H9 (cell line): ENCODE data around the gene PTDSS2. TPM values are rescaled to one million over a fixed set of nuclear protein-coding genes. Genes with fewer than 3 reads are reported as not detected.

ENCODE experiments used
- DNase-seq: peaks from one replicate; pipeline ENCODE4 v3.0.0-alpha.2; 2017
- H2AFZ ChIP-seq: one replicate; pipeline ENCODE4 v1.6.1; 2013; ENCODE audit warnings: mild to moderate bottlenecking, low read length, control low read depth, moderate library complexity
- H2AK5ac ChIP-seq: 2 replicates; pipeline ENCODE4 v1.6.1; 2013; ENCODE audit warnings: low read length, control low read depth, mixed read lengths; ENCODE audit not compliant: insufficient read length
- H2BK120ac ChIP-seq: one replicate; pipeline ENCODE4 v1.6.1; 2013; ENCODE audit warnings: low read depth, mild to moderate bottlenecking, low read length, control low read depth, inconsistent platforms; ENCODE audit not compliant: poor library complexity, severe bottlenecking
- H2BK12ac ChIP-seq: 2 replicates; pipeline ENCODE4 v1.6.1; 2013; ENCODE audit warnings: low read length, control low read depth, mixed read lengths, low read depth; ENCODE audit not compliant: insufficient read length
- H2BK15ac ChIP-seq: 2 replicates; pipeline ENCODE4 v1.6.1; 2013; ENCODE audit warnings: low read depth, low read length, control low read depth
- H2BK20ac ChIP-seq: one replicate; pipeline ENCODE4 v1.6.1; 2013; ENCODE audit warnings: low read depth, mild to moderate bottlenecking, low read length, control low read depth, inconsistent platforms; ENCODE audit not compliant: poor library complexity, severe bottlenecking
- H2BK5ac ChIP-seq: 2 replicates; pipeline ENCODE4 v1.6.1; 2013; ENCODE audit warnings: low read length, control low read depth, mixed read lengths; ENCODE audit not compliant: insufficient read length
- H3K14ac ChIP-seq: 2 replicates; pipeline ENCODE4 v1.6.1; 2013; ENCODE audit warnings: low read length, control low read depth; ENCODE audit not compliant: insufficient read depth
- H3K18ac ChIP-seq: 2 replicates; pipeline ENCODE4 v1.6.1; 2013; ENCODE audit warnings: low read depth, mild to moderate bottlenecking, mixed read lengths, low read length, control low read depth; ENCODE audit not compliant: insufficient read length
- H3K23ac ChIP-seq: 2 replicates; pipeline ENCODE4 v1.6.1; 2013; ENCODE audit warnings: low read length, control low read depth, mixed read lengths, low read depth; ENCODE audit not compliant: insufficient read length
- H3K23me2 ChIP-seq: 2 replicates; pipeline ENCODE4 v1.6.1; 2013; ENCODE audit warnings: low read depth, mild to moderate bottlenecking, mixed read lengths, low read length, control low read depth; ENCODE audit not compliant: insufficient read length, poor library complexity, severe bottlenecking
- H3K27ac ChIP-seq: 2 replicates; pipeline ENCODE4 v1.5.1; 2013; ENCODE audit warnings: low read length, control low read depth, mixed read lengths, low read depth; ENCODE audit not compliant: insufficient read length
- H3K27me3 ChIP-seq: 2 replicates; pipeline ENCODE4 v1.6.1; 2013; ENCODE audit warnings: low read length, control low read depth, inconsistent platforms; ENCODE audit not compliant: insufficient read depth
- H3K4ac ChIP-seq: 2 replicates; pipeline ENCODE4 v1.6.1; 2013; ENCODE audit warnings: low read depth, mild to moderate bottlenecking, control low read depth, inconsistent platforms, low read length, moderate library complexity
- H3K4me1 ChIP-seq: 2 replicates; pipeline ENCODE4 v1.6.1; 2013; ENCODE audit warnings: low read length, control low read depth, inconsistent platforms; ENCODE audit not compliant: insufficient read depth
- H3K4me2 ChIP-seq: 2 replicates; pipeline ENCODE4 v1.6.1; 2013; ENCODE audit warnings: low read length, control low read depth, mixed read lengths; ENCODE audit not compliant: insufficient read length, insufficient read depth
- H3K56ac ChIP-seq: 2 replicates; pipeline ENCODE4 v1.6.1; 2013; ENCODE audit warnings: low read depth, mild to moderate bottlenecking, mixed read lengths, low read length, control low read depth; ENCODE audit not compliant: insufficient read length
- H3K79me1 ChIP-seq: 2 replicates; pipeline ENCODE4 v1.6.1; 2013; ENCODE audit warnings: low read depth, mild to moderate bottlenecking, moderate library complexity, low read length, control low read depth, inconsistent platforms; ENCODE audit not compliant: insufficient read depth, poor library complexity, severe bottlenecking
- H3K79me2 ChIP-seq: 2 replicates; pipeline ENCODE4 v1.6.1; 2013; ENCODE audit warnings: low read length, control low read depth, inconsistent platforms; ENCODE audit not compliant: insufficient read depth
- H3K9ac ChIP-seq: 2 replicates; pipeline ENCODE4 v1.6.1; 2013; ENCODE audit warnings: low read length, control low read depth, mixed read lengths; ENCODE audit not compliant: insufficient read length; ENCODE audit errors: extremely low read depth
- H3K9me3 ChIP-seq: one replicate; pipeline ENCODE4 v1.6.1; 2013; ENCODE audit warnings: low read depth, low read length, inconsistent platforms; ENCODE audit not compliant: control insufficient read depth
- H3T11ph ChIP-seq: one replicate; pipeline ENCODE4 v1.6.1; 2013; ENCODE audit warnings: mild to moderate bottlenecking, low read length, control low read depth, inconsistent platforms
- H4K20me1 ChIP-seq: one replicate; pipeline ENCODE4 v1.6.1; 2013; ENCODE audit not compliant: control insufficient read depth, insufficient read length, insufficient read depth
- H4K5ac ChIP-seq: 2 replicates; pipeline ENCODE4 v1.6.1; 2013; ENCODE audit warnings: low read depth, mild to moderate bottlenecking, mixed read lengths, low read length, control low read depth; ENCODE audit not compliant: insufficient read length
- H4K8ac ChIP-seq: replicated peaks from 2 replicates; pipeline ENCODE4 v1.6.1; 2013; ENCODE audit warnings: low read length, control low read depth, mixed read lengths, low read depth; ENCODE audit not compliant: insufficient read length
- H4K91ac ChIP-seq: 2 replicates; pipeline ENCODE4 v1.6.1; 2013; ENCODE audit warnings: low read depth, mild to moderate bottlenecking, moderate library complexity, mixed read lengths, low read length, control low read depth; ENCODE audit not compliant: insufficient read length
- H3K27ac Mint-ChIP-seq, 3 experiments: 2 replicates in 2 of 3; 3 replicates in 1 of 3; pipeline ENCODE4 v1.8.0; 2020 to 2021; ENCODE audit warnings: mixed read lengths in 3 of 3, mild to moderate bottlenecking in 1 of 3, moderate library complexity in 1 of 3
- H3K27me3 Mint-ChIP-seq: 2 replicates; pipeline ENCODE4 v1.8.0; 2021; ENCODE audit warnings: low read depth, mild to moderate bottlenecking, moderate library complexity, mixed read lengths
- H3K36me3 Mint-ChIP-seq, 3 experiments: 2 replicates in 2 of 3; 3 replicates in 1 of 3; pipeline ENCODE4 v1.8.0; 2020 to 2021; ENCODE audit warnings: low read depth in 3 of 3, mixed read lengths in 3 of 3; ENCODE audit not compliant: insufficient read depth in 1 of 3
- H3K4me1 Mint-ChIP-seq, 2 experiments: 2 replicates each; pipeline ENCODE4 v1.8.0; 2020; ENCODE audit warnings: mixed read lengths in 2 of 2
- H3K4me3 Mint-ChIP-seq, 2 experiments: 2 replicates in 1 of 2; 3 replicates in 1 of 2; pipeline ENCODE4 v1.8.0; 2020 to 2021; ENCODE audit warnings: mild to moderate bottlenecking in 2 of 2, mixed read lengths in 2 of 2, moderate library complexity in 1 of 2
- H3K9me3 Mint-ChIP-seq, 2 experiments: 2 replicates in 1 of 2; 3 replicates in 1 of 2; pipeline ENCODE4 v1.8.0; 2020; ENCODE audit warnings: mild to moderate bottlenecking in 2 of 2, mixed read lengths in 2 of 2, moderate library complexity in 1 of 2
- CTCF ChIP-seq: fragments of 200-600 bp; sonication (generic); conservative IDR thresholded peaks from 3 replicates; pipeline ENCODE4 v1.8.0; 2021; ENCODE audit warnings: antibody characterized with exemption, mild to moderate bottlenecking
- WGBS: extraction: QIAGEN DNeasy Blood & Tissue Kit; methylation state at CpG from one replicate; pipeline ENCODE4 v1.1.7; 2013; ENCODE audit warnings: missing lambda C conversion rate, low lambda C conversion rate, mixed read lengths; ENCODE audit not compliant: insufficient read length; ENCODE audit errors: extremely low coverage; 5-methylcytosine and 5-hydroxymethylcytosine counted together
- total RNA-seq: library from RNA; stranded (reverse); gene quantifications from 2 replicates; pipeline ENCODE4 v1.2.1, GENCODE V29; 2021

Gene PTDSS2
- total RNA-seq, 1 experiment from 2014 or later, result 55.3 TPM

DNA sequence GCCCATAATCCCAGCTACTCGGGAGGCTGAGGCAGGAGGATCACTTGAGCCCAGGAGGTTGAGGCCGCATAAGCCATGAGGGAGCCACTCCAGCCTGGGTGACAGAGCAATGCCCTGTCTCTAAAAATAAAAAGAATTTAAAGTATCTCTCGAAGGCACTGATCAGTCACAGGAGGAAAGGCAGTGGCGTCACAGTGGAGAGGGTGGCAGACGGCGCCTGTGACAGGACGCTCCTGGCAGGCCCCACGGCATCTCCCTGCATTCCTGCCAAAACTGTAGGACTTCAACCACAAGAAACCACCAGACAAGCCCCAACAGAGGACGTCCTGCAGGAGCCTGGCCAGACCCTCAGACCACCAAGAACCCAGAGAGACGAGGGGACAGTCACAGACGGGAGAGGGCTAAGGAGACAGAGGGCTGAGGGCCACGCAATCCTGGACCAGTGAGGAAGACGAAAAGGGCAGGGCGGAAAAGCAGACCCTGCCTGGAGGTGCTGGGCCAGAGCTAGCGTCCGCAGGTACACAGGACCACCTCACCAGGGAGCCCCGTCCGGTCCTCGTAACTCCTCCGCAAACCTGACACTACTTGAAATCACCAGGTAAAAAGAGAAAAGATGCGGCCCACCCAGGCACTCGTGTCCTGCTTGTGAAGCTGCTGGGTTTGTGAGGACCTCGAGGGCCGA, 51.1 kb downstream of the PTDSS2 start:
- no peaks in the 10 kb centered on the region for H3K4me1 ChIP-seq
- Mint-ChIP-seq H3K9me3 (peaks cover 12% of the 10 kb centered on the region in 2 experiments), H3K4me1 (peaks cover 3 to 6% of the 10 kb centered on the region in 2 experiments; a peak in 2 of 4 replicates), H3K4me3 (peak overlapping the region in 1 of 2 experiments; percentile 23; a peak in 1 of 5 replicates), H3K27me3 (peaks cover 4% of the 10 kb centered on the region; the same call in 1 of the 2 replicates), H3K27ac (no peak overlapping the region), H3K36me3 (peaks cover 34 to 58% (median 49%) of the 10 kb centered on the region in 3 experiments)
- no peaks in the 10 kb centered on the region for H3K9me3 ChIP-seq
- no peak overlapping the region for H3T11ph ChIP-seq
- no peaks in the 10 kb centered on the region for H3K27me3 ChIP-seq
- H3K56ac ChIP-seq, result no peak overlapping the region
- H4K20me1 ChIP-seq, result no peaks in the 10 kb centered on the region
- no peaks in the 10 kb centered on the region for H3K79me1 ChIP-seq
- no peak overlapping the region for H4K5ac ChIP-seq
- H2BK12ac ChIP-seq, result no peak overlapping the region
- no peak overlapping the region for H2AK5ac ChIP-seq
- DNase-seq, result no peak
- TF ChIP-seq CTCF, result no peak
- H3K9ac ChIP-seq, result no peak overlapping the region
- no peak overlapping the region for H2BK20ac ChIP-seq
- no peak overlapping the region for H3K23ac ChIP-seq
- peaks cover 2% of the 10 kb centered on the region; the same call in 1 of the 2 replicates for H3K79me2 ChIP-seq
- H3K18ac ChIP-seq, result no peak overlapping the region
- no peak overlapping the region for H4K8ac ChIP-seq
- H2BK15ac ChIP-seq, result no peak overlapping the region
- H2AFZ ChIP-seq, result no peak overlapping the region
- no CpG with 5 or more reads among the region's 24 CpGs for WGBS
- H3K14ac ChIP-seq, result no peak overlapping the region
- H2BK5ac ChIP-seq, result no peak overlapping the region
- H3K4me2 ChIP-seq, result no peak overlapping the region
- no peak overlapping the region for H4K91ac ChIP-seq
- peaks cover 6% of the 10 kb centered on the region for H3K23me2 ChIP-seq
- H2BK120ac ChIP-seq, result no peak overlapping the region
- H3K27ac ChIP-seq, result no peak overlapping the region
- H3K4ac ChIP-seq, result no peak overlapping the region
